Thyroid gland (tissue), 4 donors: ENCODE results near the gene MAP3K12.

Source experiments
- CTCF ChIP-seq, 6 experiments: fragments of 200-600 bp in 3 of 6; fragments of 450-650 bp in 3 of 6; sonication (generic) in 3 of 6; IDR thresholded peaks; one replicate each; pipeline ENCODE4 v1.5.1; 2016 to 2019; ENCODE audit warnings: antibody characterized with exemption in 6 of 6, mild to moderate bottlenecking in 2 of 6, inconsistent platforms in 1 of 6, moderate library complexity in 1 of 6
- POLR2A ChIP-seq, 2 donors: fragments of 450-650 bp; IDR thresholded peaks; one replicate each; pipeline ENCODE4 v1.6.1; 2017; ENCODE audit warnings: antibody characterized with exemption in 2 of 2, mild to moderate bottlenecking in 2 of 2, moderate library complexity in 1 of 2

- no peak for TF ChIP-seq CTCF (IDR thresholded peaks at IDR 0.05)
- no peak for TF ChIP-seq POLR2A (IDR thresholded peaks at IDR 0.05)
Measured at GRCh38 chr12:53467880-53468279, 31.4 kb downstream of the MAP3K12 start.
